Mammary epithelial cell (primary cell): ENCODE data around the gene MAD2L1BP.
"Not testable (repeated sequence)": the region's sequence is repeated elsewhere in the genome, so short reads cannot be mapped to it uniquely, and the experiment has no call there.

Source experiments
- CTCF ChIP-seq, 2 donors: IDR thresholded peaks in 1 of 2; conservative IDR thresholded peaks in 1 of 2; 2 replicates each; pipeline ENCODE4 v1.5.1; 2011 to 2012; ENCODE audit warnings: inconsistent platforms in 2 of 2, low read length in 2 of 2, mild to moderate bottlenecking in 2 of 2, control low read depth in 1 of 2, low read depth in 1 of 2; ENCODE audit not compliant: insufficient read depth in 1 of 2; ENCODE audit errors: extremely low read depth in 1 of 2
- EZH2 ChIP-seq: IDR thresholded peaks from 2 replicates; pipeline ENCODE4 v1.6.1; 2012; ENCODE audit warnings: low read length, inconsistent platforms, borderline replicate concordance

- TF ChIP-seq CTCF (conservative IDR thresholded peaks at IDR 0.05 in 1 of 2, IDR thresholded peaks at IDR 0.05 in 1 of 2; ENCODE audit: extremely low read depth in 1 of 2, insufficient read depth in 1 of 2, low read depth in 1 of 2, low read length in 2 of 2); EZH2: not testable (repeated sequence)
These were observed 17.2 kb downstream of the MAD2L1BP start for GRCh38 chr6:43652822-43653221.
